C4-2B (cell line): ENCODE data around the gene TNNT1.

ENCODE experiments used
- CTCF ChIP-seq: fragments of 450-650 bp; conservative IDR thresholded peaks from 2 replicates; pipeline ENCODE4 v1.5.1; 2017; ENCODE audit warnings: mild to moderate bottlenecking
- ZFX ChIP-seq: fragments of 450-650 bp; IDR thresholded peaks from 2 replicates; pipeline ENCODE4 v1.6.1; 2017

- no peak for TF ChIP-seq CTCF
- TF ChIP-seq ZFX, result no peak
Observed at GRCh38 chr19:55152017-55152416, 3.0 kb upstream of the TNNT1 start.
